Hepatocyte (in vitro differentiated cells): Measurements from ENCODE around the gene TREM1.

Experiments used
- EZH2 ChIP-seq: fragments of 200-600 bp; sonication (generic); IDR thresholded peaks from 2 replicates; pipeline ENCODE4 v1.6.1; 2016; ENCODE audit warnings: antibody characterized with exemption, mild to moderate bottlenecking, borderline replicate concordance
- TF ChIP-seq, protein P1 (sequence below): fragments of 200-600 bp; sonication (generic); IDR thresholded peaks from 2 replicates; pipeline ENCODE4 v1.5.1; 2016; ENCODE audit warnings: antibody characterized with exemption, mild to moderate bottlenecking; ENCODE audit not compliant: poor library complexity

DNA sequence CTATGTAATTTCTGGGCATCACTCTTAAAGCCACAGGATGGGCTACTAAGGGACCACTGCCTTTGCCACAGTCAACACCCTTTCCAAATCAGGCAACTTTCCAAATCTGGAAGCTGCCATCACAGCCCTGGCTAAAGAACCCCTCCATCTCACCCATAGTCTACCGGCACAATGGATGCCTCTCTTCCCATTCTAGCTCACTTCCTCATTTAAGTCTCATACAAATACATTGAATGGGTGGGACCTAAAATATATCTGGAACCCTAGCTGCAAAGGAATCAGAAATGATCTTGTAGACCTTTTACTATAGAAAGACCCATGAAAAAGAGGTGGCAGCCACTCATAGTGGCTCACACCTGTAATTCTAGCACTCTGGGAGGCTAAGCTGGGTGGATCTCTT, 61.7 kb downstream of the TREM1 start:
- TF ChIP-seq, protein P1, sequence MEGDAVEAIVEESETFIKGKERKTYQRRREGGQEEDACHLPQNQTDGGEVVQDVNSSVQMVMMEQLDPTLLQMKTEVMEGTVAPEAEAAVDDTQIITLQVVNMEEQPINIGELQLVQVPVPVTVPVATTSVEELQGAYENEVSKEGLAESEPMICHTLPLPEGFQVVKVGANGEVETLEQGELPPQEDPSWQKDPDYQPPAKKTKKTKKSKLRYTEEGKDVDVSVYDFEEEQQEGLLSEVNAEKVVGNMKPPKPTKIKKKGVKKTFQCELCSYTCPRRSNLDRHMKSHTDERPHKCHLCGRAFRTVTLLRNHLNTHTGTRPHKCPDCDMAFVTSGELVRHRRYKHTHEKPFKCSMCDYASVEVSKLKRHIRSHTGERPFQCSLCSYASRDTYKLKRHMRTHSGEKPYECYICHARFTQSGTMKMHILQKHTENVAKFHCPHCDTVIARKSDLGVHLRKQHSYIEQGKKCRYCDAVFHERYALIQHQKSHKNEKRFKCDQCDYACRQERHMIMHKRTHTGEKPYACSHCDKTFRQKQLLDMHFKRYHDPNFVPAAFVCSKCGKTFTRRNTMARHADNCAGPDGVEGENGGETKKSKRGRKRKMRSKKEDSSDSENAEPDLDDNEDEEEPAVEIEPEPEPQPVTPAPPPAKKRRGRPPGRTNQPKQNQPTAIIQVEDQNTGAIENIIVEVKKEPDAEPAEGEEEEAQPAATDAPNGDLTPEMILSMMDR, result no peak
- TF ChIP-seq EZH2, result no peak
